CD4-positive, alpha-beta T cell treated with Interleukin-6 for 4 hours (primary cell): ENCODE results near the gene NPAS1.
A peak's percentile ranks its signal among the peaks of the same experiment; 100 is the strongest.
"Not testable (repeated sequence)": the region's sequence is repeated elsewhere in the genome, so short reads cannot be mapped to it uniquely, and the experiment has no call there.

Experiments used
- DNase-seq: peaks from one replicate; pipeline ENCODE4 v3.0.0-alpha.2; 2020; ENCODE audit warnings: mixed read lengths

Gene NPAS1

DNA sequence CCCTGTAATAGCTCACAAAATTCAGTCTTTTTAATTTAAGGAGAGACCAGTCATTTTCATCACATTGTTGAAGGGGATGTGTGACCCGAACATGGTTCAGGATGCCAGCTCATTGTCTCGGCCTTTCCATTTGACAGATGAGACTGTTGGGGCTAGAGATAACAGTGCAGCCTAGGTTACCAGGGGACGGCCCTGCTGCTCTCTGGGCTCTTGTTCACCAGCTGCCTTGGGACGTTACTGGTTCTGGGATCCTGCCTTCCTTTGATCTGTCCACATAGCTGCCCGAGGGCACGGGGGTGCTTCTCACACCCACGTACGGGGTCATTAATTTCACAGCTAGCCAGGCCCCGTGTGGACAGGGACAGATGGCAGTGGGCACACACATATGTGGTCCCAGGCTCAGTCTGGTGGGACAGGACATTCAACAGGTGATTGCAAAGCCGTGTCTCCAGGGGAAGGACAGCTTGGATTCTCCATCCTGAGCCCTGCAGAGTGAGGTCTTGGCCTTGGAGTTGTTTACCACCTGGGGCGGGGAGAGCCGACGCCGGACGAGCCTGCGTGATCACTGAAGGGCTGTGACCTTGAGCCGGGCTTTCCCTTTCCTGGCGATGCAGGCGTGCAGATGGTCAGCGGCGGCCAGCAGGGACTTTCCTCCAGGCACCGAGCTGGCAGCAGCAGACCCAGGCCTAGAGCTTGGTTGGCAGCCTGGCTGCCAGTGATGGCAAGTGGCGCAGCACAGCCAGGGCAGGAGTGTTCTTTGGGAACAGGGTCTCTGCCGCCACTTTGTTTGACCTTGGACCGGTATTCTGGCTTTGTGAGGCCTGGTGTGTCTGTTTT, 26.7 kb upstream of the NPAS1 start:
- no peak for DNase-seq

DNA sequence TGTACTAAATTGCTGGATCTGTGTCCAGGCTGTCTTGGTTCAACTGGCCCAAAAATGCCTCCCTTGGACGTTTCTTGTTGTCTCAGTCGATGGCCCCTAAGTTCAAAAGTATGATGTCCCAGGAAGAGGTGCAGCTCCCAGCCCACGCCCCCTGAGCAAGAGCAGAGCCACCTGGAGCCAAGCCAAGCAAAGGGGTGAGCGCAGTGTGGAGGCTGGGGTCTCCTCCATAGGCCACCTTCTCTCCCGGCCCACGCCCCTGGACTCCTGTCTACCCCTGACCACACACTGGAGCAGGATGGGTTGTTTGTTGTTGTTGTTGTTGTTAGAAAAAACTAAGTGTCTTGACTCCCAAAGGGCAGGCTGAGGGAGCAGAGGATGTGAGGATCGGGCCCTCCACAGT, 26.0 kb upstream of the NPAS1 start:
- DNase-seq, result no peak

DNA sequence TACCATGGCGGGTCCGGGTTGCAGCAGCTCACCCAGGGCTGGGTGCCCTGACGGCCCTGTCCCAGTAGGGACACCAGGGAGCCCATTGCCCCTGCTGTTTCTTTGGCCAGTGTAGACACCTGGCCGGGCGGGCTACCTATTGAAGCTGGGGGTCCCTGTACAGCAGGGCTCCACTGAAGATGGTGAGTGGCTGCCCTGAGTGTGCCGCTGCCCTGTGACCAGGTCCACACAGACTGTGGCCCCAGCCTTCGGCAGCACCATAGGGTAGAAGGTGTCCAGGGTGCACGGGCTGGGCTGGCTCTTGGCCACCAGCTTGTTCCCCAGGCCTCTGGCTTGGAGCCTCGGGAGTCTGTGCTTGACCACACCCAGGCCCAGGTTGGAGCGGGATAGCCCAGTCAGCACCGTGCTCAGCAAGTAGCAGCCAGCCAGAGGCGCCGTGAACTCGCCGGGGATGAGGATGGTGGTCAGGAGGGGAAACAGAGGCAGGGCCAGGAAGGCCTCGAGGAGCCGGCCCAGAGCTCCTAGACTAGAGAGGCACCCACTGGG, 25.4 kb upstream of the NPAS1 start:
- DNase-seq, result no peak

DNA sequence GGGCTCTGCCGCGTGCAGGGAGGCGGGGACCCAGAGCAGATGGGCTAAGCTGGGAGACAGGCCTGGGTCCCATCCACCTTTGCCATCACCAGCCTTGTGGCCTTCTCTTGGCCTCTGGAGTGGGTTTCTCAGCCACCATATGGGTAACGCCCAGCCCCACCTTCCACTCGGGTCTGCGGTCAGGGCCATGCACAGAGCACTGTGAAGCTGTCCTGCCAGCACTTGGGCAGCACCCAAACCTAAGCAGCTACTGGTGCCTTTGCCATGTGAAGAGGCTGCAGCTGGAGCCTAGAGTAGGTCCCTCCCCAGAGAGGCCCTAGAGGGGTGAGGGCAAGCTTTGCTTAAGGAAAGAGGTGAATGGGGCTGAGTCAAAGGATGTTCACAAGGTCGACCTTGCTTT, 24.1 kb upstream of the NPAS1 start:
- DNase-seq, result no peak

DNA sequence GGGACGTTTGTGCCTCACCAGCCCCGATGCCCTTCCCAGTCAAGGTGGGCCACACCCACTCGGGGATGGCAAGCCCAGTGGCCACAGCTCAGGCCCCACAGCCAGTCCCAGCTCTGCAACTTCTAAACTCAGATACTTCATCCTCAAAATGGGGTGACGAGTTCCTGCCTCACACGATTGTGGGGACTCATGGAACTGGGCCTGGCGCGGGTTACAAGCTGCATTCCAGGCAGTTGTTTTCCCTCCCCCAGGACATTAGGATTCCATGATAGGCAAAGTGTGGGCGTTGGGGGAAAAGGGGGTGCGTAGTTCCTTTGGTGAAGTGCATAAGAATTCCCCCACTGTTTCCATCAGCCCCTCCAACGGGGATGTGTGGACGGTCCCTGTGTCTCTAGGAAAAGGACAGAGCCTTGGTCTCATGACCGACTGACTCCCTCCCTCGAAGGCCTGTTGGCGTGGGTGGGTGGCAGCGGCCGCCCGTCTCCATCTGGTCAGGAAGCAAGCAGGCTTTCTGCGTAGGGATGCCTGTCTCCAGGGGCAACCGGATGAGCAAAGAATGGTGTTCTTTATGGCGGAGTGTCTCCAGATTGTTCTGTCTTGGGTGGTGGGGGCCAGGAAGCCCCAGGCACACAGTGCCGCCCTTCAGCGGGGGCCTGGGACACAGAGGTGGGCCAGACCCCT, 21.1 kb upstream of the NPAS1 start:
- no peak for DNase-seq

DNA sequence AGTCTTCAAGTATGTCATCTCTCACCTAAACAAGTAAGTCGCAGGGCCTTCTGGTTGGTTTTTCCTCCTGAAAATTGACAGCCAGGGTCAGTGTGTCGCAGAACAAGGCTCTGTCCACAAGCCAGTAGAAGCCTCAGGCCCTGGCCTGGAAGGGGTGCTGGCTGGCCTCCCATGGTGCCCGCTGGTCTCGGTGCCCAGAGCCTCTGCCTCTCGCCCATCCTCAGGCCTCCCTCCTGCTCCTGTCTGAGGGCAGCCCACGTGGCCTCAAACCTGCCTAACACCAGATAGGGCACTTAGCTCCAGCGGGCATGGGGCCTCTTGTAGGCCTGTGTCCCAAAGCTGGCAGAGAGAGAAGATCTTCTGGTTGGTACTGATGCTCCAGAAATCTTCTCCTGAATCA, 20.3 kb upstream of the NPAS1 start:
- DNase-seq, result no peak

DNA sequence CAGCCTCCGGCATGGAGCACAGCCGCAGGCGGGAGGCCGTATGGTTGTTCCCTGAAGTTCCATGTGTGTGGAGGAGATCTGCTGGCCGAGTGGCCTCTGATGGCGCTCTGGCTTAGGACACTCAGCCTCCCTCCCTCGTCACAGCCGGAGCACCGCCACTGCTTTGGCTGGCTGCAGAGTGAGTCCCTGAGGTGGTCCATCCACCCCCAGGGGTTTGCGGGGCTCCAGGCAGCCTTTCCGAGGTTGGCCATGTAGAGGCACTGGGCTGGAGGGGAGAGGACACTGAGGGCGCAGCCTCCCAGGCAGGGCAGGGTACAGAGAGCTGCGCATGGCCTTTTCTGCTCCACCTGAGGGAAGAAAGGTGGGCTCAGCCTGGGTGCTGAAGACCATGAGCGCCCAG, 19.8 kb upstream of the NPAS1 start:
- DNase-seq, result no peak

DNA sequence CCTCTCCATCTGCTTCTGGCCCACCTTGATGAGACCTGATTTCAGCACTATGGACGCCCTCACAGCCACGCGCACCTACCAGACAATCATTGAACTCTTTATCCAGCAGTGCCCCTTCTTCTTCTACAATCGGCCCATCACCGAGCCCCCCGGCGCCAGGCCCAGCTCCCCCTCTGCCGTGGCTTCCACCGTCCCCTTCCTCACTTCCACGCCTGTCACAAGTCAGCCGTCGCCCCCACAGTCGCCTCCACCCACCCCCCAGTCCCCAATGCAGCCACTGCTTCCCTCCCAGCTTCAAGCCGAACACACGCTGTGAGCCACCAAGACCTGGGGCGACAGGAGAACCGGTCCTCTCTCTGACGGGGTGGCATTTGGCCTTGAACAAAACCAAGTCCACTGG, 19.3 kb upstream of the NPAS1 start:
- DNase-seq, result no peak

DNA sequence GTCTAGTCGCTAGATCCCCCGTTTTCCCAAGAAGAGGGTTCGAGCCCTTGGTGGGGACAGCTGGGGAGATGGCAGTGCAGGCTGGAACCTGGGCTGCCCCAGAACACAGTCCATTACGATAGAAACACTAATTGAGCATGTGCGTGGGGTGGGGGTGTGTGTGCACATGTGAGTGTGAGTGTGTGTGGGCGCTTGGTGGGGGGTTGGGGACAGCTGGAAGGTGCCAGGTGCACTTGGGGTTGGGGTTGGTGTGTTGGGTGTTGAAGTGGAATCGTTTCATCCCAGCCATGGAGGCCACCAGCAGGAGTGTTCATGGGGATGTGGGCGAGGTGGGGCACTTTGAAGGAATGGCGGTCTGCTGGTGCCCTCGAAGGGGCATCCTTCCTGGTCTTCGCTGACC, 18.1 kb upstream of the NPAS1 start:
- DNase-seq, result no peak

DNA sequence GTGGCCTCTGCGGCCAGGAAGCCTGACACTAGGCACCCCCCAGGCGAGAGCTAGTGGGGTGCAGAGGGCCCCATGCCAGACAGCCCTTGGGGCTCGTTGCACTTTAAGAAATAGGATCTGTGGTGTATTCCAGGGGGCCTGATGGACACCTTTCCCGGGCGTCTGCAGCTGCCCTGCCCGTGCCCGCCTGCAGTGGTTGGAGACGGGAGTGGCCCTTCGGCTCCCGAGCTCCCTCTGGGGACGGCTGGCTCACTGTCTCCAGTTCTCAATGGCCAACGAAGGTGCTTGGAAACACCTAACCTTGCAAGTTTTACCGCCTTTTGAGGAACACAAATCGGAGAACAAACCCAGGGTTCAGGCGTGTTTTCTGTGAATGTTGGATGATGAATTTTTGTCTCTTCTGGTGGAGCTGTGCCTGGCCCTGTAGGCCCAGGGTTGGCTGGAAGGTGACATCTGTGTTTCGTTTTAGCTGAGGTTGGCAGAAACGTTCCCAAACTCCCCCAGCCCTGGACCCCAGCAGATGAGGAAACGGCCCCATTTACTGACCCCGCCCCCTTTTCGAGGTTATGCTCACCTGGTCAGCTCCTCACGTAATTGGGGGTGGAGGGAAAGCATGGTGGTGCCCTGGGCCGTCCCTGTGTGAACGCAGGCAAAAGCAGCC, 17.4 kb upstream of the NPAS1 start:
- no peak for DNase-seq

DNA sequence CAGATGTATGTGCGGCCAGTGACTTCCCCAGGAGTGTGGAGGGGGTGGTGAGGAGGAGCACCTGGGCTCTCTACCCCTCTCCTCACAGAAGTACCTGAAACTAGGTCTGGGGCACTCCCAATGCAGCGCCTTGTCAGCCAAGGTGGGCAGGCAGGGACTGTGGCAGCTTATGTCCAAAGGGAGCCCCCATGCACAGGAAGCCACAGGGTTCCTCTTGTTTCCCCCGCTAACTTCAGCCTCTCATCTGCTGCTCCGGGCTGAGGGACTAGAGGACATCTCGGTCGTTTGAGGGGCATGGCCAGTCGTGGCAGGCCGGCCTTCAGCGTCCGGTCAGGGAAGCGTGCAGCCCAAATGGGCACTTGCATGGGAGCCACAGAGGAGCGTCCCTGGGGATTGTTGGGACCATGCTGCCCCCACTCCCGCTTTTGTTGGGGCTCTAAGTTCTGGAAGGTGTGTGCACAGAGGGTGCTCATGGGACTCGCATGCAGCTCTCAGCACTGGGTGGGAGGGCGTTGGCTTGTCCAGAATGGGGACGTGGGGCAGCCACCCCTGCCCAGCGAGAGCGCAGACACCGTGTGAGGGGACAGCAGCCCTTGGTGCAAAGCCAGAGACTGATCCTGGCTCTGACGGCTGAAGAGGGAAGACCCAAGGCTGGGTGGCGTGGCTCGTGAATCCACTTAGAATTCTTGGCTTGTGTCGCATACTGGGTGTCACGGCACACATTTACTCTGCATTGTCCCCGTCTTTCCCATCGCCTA, 16.6 kb upstream of the NPAS1 start:
- DNase-seq, result no peak

DNA sequence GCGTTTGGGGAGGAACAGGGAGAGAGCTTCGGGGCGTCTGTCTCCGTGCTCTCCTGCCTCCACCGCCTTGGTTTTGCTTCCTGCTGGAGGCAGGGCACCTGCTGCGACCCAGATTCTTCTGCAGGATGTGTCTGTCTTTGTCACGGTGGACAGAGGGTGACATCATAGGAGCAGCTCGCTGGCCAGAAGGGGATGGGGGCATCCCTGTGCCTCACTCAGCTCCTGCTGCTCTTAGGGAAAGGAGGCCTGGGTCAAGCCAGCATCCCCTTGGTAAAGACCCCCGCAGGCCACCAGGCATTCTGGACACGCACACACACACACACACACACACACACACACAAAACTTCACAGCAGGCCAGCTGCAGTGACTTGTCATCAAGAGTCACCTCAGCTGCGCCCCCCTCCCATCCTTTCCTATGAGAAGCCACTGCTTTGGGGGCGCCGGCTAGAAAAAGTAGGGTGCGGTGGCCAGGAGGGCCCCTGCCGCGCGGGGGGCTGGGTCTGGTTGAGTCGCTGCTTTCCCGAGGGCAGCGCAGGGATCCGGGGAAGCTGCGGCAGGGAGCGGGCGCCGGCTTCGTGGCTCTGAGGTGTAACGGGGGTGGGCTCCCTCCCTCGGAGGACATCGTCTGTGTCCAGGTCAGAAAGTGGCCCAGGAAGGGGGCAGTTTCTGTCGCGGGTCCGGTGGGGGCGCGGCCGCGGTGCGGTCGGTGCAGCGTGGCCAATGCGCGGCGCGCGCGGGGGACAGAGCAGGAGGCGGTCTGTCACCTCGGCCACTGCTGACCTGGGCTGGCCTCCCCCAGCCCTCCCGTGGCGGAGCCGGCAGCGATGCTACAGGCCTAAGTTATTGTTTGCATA, 15.8 kb upstream of the NPAS1 start:
- DNase-seq, result no peak

DNA sequence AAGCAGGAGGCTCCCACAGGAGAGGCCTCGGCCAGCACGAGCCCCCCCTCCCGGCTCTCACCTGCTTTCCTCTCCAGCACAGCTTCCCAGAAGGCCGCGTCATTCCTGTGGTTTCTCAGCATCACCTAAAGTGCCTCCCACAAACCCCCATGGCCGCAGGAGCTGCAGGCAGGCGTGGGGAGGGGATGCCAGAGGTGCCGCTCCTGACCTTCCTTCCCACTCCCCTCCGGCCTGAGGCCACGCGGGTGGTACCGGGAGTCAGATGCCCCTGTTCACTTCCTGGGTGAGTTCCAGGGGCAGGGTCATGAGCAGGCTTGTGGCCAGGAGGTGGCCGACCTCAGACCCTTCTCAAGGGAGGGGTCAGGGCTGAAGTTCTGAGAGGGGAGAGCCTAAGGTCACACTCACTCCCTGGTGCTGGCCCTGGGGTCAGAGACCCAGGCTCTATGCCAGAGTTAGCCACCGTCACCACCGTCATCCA, 14.4 kb upstream of the NPAS1 start:
- no peak for DNase-seq

DNA sequence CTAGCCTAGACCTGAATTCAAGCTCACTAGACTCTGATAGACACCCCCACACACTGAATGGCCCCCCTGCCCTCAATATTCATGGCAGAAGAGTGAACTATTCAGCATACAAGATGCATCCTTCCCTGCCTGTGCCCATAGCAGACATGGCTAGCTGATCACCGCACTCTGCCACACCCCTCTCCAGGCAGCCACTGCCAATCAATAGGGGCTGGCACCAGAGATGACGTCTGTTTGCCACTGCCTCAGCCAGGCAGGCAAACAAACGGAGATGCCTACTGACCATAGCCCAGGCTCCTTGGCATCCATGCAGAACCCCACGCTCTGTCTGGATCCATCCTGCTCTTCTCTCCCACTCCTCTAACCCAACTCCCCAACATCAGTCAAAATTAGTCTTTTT, 13.8 kb upstream of the NPAS1 start:
- no peak for DNase-seq

DNA sequence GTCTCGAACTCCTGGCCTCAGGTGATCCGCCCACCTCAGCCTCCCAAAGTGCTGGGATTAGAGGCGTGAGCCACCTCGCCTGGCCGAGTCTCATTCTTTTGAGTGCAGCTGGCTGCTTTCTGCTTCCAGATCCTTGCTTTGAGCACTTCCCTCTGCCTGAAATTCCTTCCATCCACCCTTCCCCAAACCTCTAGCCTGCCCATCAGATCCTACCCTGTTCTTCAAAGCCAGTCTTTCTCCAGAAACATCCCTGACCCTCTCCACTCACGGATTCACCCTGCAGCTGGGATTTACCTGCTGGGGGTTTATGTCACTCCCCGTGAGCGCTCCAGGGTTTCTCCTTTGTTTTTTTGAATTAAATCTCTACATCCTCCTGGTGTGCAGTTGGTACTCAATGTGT, 13.1 kb upstream of the NPAS1 start:
- DNase-seq, result no peak

DNA sequence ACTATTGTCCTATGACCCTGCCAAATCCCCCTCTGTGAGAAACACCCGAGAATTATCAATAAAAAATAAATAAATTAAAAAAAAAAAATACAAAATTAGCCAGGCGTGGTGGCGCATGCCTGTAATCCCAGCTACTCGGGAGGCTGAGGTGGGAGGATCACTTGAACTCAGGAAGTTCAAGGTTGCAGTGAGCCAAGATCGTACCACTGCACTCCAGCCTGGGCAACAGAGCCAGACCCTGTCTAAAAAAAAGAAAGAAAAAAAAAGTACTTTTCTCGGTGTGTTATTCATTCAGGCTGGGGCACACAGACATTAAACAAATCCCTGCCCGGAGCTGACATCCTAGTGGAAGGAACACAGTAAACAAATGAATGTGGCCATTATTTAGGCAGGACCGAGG, 9.1 kb upstream of the NPAS1 start:
- not testable (repeated sequence) for DNase-seq

DNA sequence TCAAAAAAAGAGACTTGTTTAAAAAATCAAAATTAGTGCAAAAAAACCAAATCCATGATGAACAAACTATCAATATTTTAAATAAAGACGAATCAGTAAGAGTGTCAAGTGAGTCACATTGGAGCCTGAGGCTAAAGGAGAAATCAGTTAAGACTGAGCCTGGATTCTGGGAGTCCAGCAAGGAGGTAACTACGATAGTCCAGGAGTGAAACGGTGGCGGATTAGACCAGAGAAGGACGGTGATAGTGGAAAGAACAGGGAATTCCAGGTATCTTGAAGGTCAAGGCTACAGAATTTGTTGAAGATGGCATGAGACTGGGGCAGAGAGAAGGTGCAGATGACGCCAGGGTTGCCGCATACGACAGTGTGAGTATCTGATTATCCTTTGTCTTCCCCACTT, 7.0 kb upstream of the NPAS1 start:
- no peak for DNase-seq

DNA sequence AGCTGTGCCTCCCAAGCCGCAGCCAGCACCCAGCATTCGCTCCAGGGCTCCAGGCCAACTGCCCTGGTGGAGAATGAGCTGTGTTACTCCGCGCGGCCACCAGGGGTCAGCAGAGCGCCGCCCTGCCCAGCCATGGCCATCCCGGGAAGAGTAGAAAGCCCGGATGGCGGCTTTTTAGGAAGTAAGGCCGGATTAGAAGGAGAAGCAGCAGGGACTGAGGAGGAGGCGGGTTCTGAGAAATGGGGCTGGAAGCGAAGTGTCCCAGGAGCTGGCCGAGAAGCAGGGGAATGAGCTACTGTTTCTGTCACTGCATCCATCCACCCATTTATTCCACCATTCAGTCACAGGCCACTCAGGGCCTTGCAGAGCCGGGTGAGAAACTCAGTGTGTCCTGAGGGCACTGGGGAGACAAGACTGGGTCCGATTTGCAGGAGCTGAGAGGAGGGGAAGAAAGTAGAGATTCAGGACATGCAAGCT, 6.6 kb upstream of the NPAS1 start:
- DNase-seq, result peak; percentile 71

DNA sequence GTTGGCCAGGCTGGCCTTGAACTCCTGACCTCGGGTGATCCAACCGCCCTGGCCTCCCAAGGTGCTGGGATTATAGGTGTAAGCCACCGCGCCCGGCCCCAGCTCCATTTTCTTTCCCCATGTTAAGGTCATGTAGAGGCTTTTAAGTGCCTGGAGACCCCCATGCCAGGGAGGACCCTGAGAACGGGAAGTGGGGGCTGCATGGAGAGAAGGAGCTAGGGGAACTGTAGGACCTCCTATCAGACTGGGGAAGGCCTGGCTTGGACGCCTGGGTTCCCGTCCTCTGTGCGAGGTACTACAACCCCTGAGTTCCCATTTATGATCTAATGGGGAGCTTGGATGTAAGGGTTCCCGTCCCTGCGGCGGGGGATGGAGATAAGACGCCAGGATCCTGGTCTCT, 714 bp upstream of the NPAS1 start:
- no peak for DNase-seq

DNA sequence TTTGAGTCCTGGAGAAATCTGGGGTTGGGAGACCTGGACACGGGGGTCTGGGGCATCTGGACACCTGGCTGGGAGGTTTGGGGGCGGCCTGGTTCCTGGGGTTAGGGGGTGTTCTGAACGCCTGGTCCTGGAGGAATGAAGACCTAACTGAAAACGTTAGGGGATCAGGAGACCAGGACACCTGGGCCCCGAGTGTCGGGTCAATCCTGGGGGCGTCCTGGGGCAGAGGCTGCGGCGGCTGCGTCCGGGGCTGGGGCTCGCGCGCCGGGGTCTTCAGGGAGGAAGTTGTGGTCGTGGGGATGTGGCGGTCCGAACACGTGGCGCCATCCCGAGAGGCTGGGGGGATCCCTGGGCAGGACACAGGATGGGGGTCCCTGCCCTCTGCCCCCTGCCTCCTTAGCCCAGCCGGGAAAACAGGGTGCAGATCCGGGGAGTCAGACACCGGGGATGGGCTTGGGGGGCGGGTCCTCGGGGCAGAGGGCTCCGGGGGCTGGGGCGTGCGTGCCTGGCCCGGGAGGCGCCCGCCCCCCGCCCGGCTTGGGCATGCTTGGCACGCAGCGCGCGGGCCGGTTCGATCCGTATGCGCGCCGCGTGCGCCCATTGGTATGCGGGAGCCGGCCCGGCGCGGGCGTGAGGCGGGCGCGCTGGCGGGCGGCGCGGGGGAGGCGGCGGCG, 632 bp downstream of the NPAS1 start:
- DNase-seq, result no peak

DNA sequence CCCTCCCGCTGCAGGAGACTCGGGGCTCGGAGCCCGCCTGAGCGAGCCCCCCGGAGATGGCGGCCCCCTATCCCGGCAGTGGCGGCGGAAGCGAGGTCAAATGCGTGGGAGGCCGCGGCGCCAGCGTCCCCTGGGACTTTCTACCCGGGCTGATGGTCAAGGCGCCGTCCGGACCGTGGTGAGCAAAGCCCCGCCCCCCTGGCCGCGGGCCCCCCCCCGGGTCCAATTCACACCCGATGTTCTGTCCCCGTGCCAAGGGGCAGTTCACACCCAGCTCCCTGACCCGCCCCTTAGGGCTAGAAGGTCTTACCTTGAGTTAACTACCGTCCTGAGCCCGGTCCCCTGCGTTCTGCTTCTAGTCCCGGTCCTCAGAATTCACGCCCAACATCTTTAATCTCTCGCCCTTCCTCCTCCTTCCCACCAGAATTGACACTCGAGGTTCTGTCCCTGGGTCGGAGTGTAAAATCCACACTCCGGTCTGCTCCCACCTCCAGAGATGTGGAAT, 1.4 kb downstream of the NPAS1 start:
- DNase-seq, result no peak
